Stimulated activated CD8-positive, alpha-beta memory T cell treated with anti-CD3 and anti-CD28 coated beads, Interleukin-7, amount 100 ng/mL, for 4 hours (primary cell): ENCODE measurements around the gene DRC3.
"Not testable (repeated sequence)": the region's sequence is repeated elsewhere in the genome, so short reads cannot be mapped to it uniquely, and the experiment has no call there.

Experiments
- DNase-seq, 2 donors: peaks; one replicate each; pipeline ENCODE4 v3.0.0-alpha.2; 2020; ENCODE audit warnings: low read depth in 2 of 2

Gene DRC3

DNA sequence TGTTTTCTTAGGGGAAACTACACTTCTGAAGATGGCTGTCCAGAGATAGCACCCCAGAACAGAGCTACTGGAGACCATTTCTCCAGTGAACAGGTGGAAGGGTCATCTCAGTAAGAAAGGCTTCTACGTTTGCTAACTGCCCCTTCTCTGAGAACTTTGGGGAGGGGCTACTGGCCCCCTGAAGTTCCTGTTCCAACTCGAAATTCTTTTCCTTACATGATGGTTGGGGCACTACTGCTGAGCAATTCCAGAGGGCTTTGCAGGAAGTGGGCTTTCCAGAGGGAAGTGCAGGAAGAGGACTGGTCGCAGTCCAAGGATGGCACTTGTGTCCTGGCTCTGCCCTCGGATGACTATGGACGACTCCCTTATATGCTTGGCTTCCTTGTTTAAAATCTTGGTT is 31.6 kb upstream of the DRC3 start:
- no peak for DNase-seq

- no peak for DNase-seq
Measured at GRCh38 chr17:17942846-17943245, 29.8 kb upstream of the DRC3 start.

DNA sequence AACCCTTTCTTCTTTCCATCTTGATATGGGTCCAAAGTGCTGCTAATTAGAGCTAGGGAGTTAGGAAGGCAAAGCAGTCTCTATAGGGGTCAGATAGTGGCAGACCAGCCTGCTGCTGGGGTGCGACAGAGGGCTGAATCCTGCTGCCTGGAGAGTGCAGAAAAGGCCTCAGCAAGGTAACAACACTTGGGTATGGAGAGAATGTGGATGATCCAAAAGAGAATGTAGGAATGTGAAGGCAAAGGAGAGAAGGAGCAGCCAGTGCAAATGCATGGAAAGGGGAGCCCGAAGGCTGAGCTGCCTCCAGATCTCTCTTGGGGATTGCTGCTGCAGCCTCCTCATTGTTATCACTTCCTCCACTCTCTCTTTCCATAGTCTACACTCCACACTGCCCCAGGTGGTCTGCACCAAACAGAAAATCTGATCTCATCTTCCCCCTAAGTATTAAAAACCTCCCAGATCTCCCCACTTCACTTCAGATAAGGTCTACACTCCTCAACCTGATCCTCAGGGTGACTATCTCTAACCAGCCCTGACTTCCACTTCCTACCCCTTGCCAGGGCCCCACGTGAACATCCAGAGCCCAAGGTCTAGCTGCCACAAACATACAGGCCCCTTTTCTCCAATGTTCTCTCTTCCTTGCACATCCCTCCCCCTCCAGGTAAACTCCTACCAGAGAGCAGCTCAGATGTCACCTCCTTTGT is 29.2 kb upstream of the DRC3 start:
- no peak for DNase-seq

GRCh38 chr17:17944242-17944641 is 28.4 kb upstream of the DRC3 start:
- no peak for DNase-seq

GRCh38 chr17:17944743-17945142 is 27.9 kb upstream of the DRC3 start:
- DNase-seq = no peak

- DNase-seq = no peak
Measured at GRCh38 chr17:17946093-17946492, 26.6 kb upstream of the DRC3 start.

GRCh38 chr17:17947309-17947708 is 25.4 kb upstream of the DRC3 start:
- no peak for DNase-seq

DNA sequence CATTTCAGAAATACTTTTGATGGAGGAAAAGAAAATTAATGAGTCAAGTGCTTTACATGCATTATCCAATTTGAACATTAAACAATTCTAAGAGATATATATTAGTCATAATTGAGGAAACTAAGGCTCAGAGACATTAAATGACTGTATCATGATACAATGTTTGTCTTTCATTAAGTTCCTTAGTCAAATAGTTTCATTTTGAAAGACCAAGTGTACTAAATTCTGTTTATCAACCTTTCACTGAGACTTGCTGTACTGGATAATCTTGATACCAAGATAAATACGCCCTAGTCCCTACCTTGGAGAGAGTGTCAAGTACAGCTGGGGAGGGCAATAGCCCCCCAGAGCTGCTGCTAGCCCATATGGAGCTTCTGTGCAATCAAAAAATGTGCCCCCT is 24.7 kb upstream of the DRC3 start:
- DNase-seq = no peak

DNA sequence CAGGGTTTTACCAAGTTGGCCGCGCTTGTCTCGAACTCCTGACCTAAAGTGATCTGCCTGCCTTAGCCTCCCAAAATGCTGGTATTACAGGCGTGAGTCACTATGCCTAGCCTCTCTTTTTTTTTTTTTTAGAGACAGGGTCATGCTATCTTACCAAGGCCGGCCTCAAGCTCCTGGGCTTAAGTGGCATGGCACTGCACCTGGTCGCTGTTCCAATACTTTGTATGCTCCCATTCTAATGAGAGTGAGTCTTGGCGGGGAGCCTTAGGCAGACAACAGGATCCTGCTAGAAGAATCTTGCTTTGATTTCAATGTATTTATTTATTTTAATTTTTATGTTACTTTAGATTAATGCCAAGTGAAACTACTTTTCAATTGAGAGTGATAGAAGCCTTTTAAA is 22.3 kb upstream of the DRC3 start:
- no peak for DNase-seq

DNA sequence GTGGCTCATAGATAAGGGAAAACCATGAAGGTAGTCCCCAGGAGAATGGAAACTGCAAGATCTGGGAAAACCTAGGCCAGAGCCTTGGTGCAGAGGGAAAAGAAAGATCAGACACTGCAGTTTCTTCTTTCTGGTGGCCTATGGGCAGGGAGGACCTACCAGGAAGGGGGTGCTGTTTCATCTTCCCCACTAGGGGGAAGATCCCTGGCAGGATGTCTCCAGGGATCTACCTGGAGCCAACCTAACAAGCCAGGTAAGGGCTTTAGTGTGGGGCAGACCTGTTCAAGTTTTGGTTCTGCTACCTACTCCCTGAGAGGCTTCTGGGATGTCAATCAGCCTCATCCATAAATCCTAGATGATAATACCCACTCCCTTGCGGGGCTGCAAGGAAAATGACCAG is 21.9 kb upstream of the DRC3 start:
- no peak for DNase-seq

GRCh38 chr17:17951524-17951923 is 21.1 kb upstream of the DRC3 start:
- DNase-seq = no peak

- no peak for DNase-seq
Measured at GRCh38 chr17:17952691-17953090, 20.0 kb upstream of the DRC3 start.

- DNase-seq = no peak
Measured at GRCh38 chr17:17954079-17954478, 18.6 kb upstream of the DRC3 start.

DNA sequence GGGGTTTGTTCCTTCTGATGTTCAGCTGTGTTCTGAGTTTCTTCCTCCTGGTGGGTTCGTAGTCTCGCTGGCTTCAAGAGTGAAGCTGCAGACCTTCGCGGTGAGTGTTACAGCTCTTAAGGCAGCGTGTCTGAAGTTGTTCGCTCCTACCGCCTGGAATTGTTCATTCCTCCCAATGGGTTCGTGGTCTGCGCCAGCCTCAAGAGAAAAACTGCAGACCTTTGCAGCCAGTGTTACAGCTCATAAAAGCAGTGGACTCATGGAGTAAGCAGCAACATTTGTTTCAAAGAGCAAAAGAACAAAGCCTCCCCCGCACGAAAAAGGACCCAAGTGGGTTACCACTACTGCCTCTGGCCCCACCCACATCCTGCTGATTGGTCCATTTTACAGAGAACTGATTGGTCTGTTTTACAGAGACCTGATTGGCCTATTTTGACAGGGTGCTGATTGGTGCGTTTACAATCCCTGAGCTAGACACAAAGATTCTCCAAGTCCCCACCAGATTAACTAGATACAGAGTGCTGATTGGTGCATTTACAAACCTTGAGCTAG is 16.8 kb upstream of the DRC3 start:
- DNase-seq = not testable (repeated sequence)

DNA sequence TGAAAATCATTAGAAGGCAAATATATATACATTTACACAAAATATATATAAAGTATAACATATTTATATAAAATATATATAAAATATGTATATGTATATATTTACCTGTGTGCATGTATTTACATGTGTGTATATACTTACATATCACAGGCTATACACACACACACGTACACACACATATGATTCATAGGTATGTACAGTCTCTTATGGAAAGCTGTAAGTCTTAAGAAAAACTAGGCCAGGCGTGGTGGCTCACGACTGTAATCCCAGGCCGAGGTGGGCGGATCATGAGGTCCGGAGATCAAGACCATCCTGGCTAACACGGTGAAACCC is 15.1 kb upstream of the DRC3 start:
- DNase-seq = no peak

- no peak for DNase-seq
Measured at GRCh38 chr17:17958982-17959381, 13.7 kb upstream of the DRC3 start.

- no peak for DNase-seq
Measured at GRCh38 chr17:17959520-17960361, 12.9 kb upstream of the DRC3 start.

- DNase-seq = no peak
Measured at GRCh38 chr17:17960500-17961030, 12.1 kb upstream of the DRC3 start.

DNA sequence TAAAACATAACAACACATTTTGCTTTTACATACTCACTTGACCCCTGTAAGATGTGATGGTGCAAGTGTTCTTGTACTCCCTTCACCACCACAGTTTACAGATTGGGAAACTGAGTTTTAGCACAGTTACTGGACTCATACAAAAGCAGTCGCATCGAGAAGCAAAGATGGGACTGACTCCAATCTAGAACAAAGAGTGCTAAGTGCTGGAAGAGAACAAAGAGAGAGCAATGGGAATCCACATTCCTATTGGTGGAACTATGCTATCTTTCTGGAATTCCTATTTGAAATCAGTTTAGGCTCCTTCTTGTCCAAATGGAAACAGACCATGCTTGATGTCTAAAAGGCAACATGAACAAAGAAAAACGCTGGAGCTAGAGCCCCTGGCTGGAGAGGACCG is 9.6 kb upstream of the DRC3 start:
- no peak for DNase-seq

DNA sequence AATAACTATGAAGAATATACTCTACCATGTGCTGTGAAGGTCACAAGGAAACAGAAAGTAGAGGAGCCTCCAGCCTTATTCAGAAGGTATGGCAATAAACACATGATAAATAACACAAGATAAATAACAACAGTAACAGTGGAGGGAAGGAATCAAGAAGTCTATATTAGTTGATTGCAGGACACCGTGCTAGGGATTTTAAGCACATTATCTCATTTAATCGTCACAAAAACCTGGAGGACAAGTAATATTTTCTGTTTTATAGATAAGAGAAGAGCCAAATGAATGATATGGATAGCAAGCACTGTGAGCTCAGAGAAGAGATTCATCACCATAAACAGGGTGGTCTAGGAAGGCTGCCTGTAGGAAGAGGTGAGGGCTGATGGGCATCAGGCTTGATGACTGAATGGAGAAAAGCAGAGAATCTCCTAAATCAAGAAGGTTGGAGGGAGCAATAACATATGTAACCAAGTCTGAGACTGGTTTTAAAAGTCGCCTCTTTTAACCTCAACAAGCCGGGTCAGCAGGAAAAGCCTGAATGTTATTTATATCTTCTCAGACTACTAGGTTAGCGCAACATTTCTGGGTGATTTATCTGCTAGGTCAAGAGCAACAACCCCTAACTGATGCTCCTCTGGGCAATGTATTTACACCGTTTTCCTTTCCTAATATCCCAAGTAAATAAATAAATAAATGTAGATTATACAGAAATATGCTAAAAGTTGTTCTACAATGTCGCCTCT is 8.8 kb upstream of the DRC3 start:
- no peak for DNase-seq

DNA sequence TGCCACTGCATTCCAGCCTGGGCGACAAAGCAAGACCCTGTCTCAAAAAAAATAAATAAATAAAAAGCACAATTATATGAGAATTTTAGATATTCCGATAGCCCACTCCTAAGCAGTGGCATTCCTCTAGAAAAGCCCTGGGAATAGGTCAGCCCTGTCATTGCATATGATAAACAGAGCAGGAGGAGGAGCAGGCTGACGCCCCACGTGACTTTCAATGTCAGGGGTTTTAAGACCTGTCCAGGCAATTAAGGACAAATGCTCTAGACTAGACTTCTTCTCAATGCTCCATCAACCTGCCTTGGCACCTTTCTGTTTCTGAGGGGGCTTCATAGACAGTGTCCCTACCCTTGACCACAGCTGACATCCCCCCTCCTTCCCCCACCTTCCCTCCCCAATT is 8.0 kb upstream of the DRC3 start:
- no peak for DNase-seq

DNA sequence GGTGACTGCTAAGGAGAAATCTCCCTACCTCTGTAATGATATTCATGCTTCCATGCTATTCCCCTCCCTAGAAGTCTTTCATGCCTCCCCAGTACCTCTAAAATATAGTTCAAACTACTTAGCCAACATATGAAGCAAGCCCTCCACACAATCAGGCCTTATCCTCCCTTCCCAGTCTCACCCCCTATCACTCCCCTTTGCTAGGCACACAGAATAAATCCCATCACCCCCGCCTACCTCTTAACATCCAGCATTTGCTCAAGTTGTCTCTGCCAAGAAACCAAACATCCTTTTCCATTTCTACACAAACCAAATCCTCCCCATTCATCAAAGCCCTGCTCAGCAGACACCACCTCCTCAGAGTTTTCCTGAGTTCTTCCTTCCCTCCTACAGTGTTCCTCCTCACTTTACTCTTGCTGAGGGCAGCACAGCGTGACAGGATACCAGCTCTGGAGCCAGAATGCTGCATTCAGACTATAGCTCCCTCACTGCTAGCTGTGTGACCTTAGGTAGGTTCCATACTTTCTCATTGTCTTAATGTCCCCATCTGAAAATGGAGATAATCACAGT is 7.4 kb upstream of the DRC3 start:
- no peak for DNase-seq
